ENCODE results near the gene AGO4. TPM values are rescaled to one million over a fixed set of nuclear protein-coding genes. Genes with fewer than 3 reads are reported as not detected.
"Not testable (repeated sequence)": the region's sequence is repeated elsewhere in the genome, so short reads cannot be mapped to it uniquely, and the experiment has no call there.

AGO4 gene
- total RNA-seq, 1 donor from 2014 or later = 20.2 TPM

GRCh38 chr1:35854989-35855700, 47.3 kb downstream of the AGO4 start:
- DNase-seq (no peak), ATAC-seq (ENCODE audit: poor library complexity) (no peak)
- intact Hi-C loops (cut with DNase I) = no loop called here

- ATAC-seq (ENCODE audit: poor library complexity) = peak; percentile 11
- intact Hi-C loops (cut with DNase I) = no loop called here
Observed at GRCh38 chr1:35856964-35857363, 49.1 kb downstream of the AGO4 start.

GRCh38 chr1:35857830-35858229, 50.0 kb downstream of the AGO4 start:
- ATAC-seq (ENCODE audit: poor library complexity) = peak; percentile 62
- intact Hi-C loops (cut with DNase I) = no loop called here
- DNase-seq = no peak

More at GRCh38 chr1:35856964-35857363, 49.1 kb downstream of the AGO4 start:
- no peak for DNase-seq

- DNase-seq (no peak), ATAC-seq (ENCODE audit: poor library complexity) (peak; percentile 25)
- intact Hi-C loops (cut with DNase I) = no loop called here
Observed at GRCh38 chr1:35860696-35861095, 52.9 kb downstream of the AGO4 start.

- no peak for ATAC-seq (ENCODE audit: poor library complexity)
- intact Hi-C loops (cut with DNase I) = no loop called here
- no peak for DNase-seq
Observed at GRCh38 chr1:35863136-35863535, 55.3 kb downstream of the AGO4 start.

- peak; percentile 24 for ATAC-seq (ENCODE audit: poor library complexity)
- no peak for DNase-seq
- intact Hi-C loops (cut with DNase I) = no loop called here
Observed at GRCh38 chr1:35863881-35864625, 56.2 kb downstream of the AGO4 start.

GRCh38 chr1:35864813-35865212, 57.0 kb downstream of the AGO4 start:
- ATAC-seq (ENCODE audit: poor library complexity) = peak; percentile 33
- no peak for DNase-seq
- intact Hi-C loops (cut with DNase I) = no loop called here

- intact Hi-C loops (cut with DNase I) = no loop called here
- no peak for ATAC-seq (ENCODE audit: poor library complexity)
- no peak for DNase-seq
Observed at GRCh38 chr1:35866991-35867390, 59.2 kb downstream of the AGO4 start.

- ATAC-seq (ENCODE audit: poor library complexity); intact Hi-C loops (cut with DNase I); DNase-seq: not testable (repeated sequence)
Observed at GRCh38 chr1:35869245-35869950, 61.6 kb downstream of the AGO4 start.

GRCh38 chr1:35870651-35871309, 63.0 kb downstream of the AGO4 start:
- intact Hi-C loops (cut with DNase I) = no loop called here
- ATAC-seq (ENCODE audit: poor library complexity) = no peak

GRCh38 chr1:35873243-35873750, 65.5 kb downstream of the AGO4 start:
- intact Hi-C loops (cut with DNase I) = no loop called here
- DNase-seq (no peak), ATAC-seq (ENCODE audit: poor library complexity) (no peak)

More at GRCh38 chr1:35870651-35871309, 63.0 kb downstream of the AGO4 start:
- no peak for DNase-seq

GRCh38 chr1:35874115-35874514, 66.3 kb downstream of the AGO4 start:
- ATAC-seq (ENCODE audit: poor library complexity); intact Hi-C loops (cut with DNase I): not testable (repeated sequence)

GRCh38 chr1:35876988-35877387, 69.2 kb downstream of the AGO4 start:
- DNase-seq (no peak), ATAC-seq (ENCODE audit: poor library complexity) (no peak)
- intact Hi-C loops (cut with DNase I) = no loop called here

More at GRCh38 chr1:35874115-35874514, 66.3 kb downstream of the AGO4 start:
- DNase-seq = not testable (repeated sequence)

GRCh38 chr1:35881850-35882273, 74.0 kb downstream of the AGO4 start:
- no peak for DNase-seq
- intact Hi-C loops (cut with DNase I) = no loop called here
- ATAC-seq (ENCODE audit: poor library complexity) = no peak

GRCh38 chr1:35882586-35882944, 74.7 kb downstream of the AGO4 start:
- intact Hi-C loops (cut with DNase I) = no loop called here
- no peak for DNase-seq

GRCh38 chr1:35882945-35883634, 75.3 kb downstream of the AGO4 start, which contains the start of gene AGO1:
Gene AGO1, plus strand, starts transcription at chr1:35883209. Its CDS starts 213 bp downstream, at chr1:35883422.
- ATAC-seq (ENCODE audit: poor library complexity) = peak; percentile 99
- intact Hi-C loops (cut with DNase I) = no loop called here

More at GRCh38 chr1:35882586-35882944, 74.7 kb downstream of the AGO4 start:
- no peak for ATAC-seq (ENCODE audit: poor library complexity)

GRCh38 chr1:35883635-35884101, 75.9 kb downstream of the AGO4 start:
- peak; percentile 64 for DNase-seq
- ATAC-seq (ENCODE audit: poor library complexity) = peak; percentile 43
- intact Hi-C loops (cut with DNase I) = no loop called here

More at GRCh38 chr1:35882945-35883634, 75.3 kb downstream of the AGO4 start, which contains the start of gene AGO1:
- peak; percentile 97 for DNase-seq

- DNase-seq (no peak), ATAC-seq (ENCODE audit: poor library complexity) (no peak)
- intact Hi-C loops (cut with DNase I) = no loop called here
Observed at GRCh38 chr1:35884934-35885333, 77.1 kb downstream of the AGO4 start.
